HL-60 (cell line): ENCODE measurements around the gene IFT25.
"Not testable (repeated sequence)": the region's sequence is repeated elsewhere in the genome, so short reads cannot be mapped to it uniquely, and the experiment has no call there.

Source experiments
- DNase-seq, 2 experiments: peaks; one replicate each; pipeline ENCODE4 v3.0.0-alpha.2; 2010 to 2020; ENCODE audit warnings: low read depth in 1 of 2, low spot score in 1 of 2
- H3K27ac ChIP-seq: fragments of 250-450 bp; sonication (Bioruptor Pico); replicated peaks from 2 replicates; pipeline ENCODE4 v1.5.1; 2020; ENCODE audit warnings: mild to moderate bottlenecking, moderate library complexity
- H3K27me3 ChIP-seq: fragments of 250-450 bp; sonication (Bioruptor Pico); 2 replicates; pipeline ENCODE4 v1.5.1; 2021; ENCODE audit warnings: mild to moderate bottlenecking, moderate library complexity; ENCODE audit not compliant: insufficient read depth, poor library complexity, severe bottlenecking
- H3K4me3 ChIP-seq: replicated peaks from 2 replicates; pipeline ENCODE4 v1.5.1; 2011; ENCODE audit warnings: mild to moderate bottlenecking, control low read depth, low read length; ENCODE audit not compliant: insufficient read depth
- CTCF ChIP-seq: IDR thresholded peaks from one replicate; pipeline ENCODE4 v1.5.1; 2011; ENCODE audit warnings: low read length, control low read depth, inconsistent platforms; ENCODE audit not compliant: insufficient read depth
- GABPA ChIP-seq: IDR thresholded peaks from 2 replicates; pipeline ENCODE4 v1.6.1; 2012; ENCODE audit warnings: low read depth
- POLR2AphosphoS5 ChIP-seq: IDR thresholded peaks from 2 replicates; pipeline ENCODE4 v1.6.1; 2012; ENCODE audit warnings: low read depth
- REST ChIP-seq: IDR thresholded peaks from 2 replicates; pipeline ENCODE4 v1.6.1; 2012; ENCODE audit warnings: low read depth; ENCODE audit not compliant: insufficient replicate concordance
- SPI1 ChIP-seq: IDR thresholded peaks from 2 replicates; pipeline ENCODE4 v1.6.1; 2012; ENCODE audit warnings: low read depth, mild to moderate bottlenecking, borderline replicate concordance

IFT25 gene

GRCh38 chr1:53878492-53879105 lies 66.9 kb downstream of the IFT25 start:
- Histone ChIP-seq H3K27ac (no peak overlapping the region), H3K4me3 (no peak overlapping the region), H3K27me3 (no peaks in the 10 kb centered on the region)
- TF ChIP-seq CTCF (peak; percentile 23), SPI1 (no peak), REST (no peak), GABPA (no peak), POLR2AphosphoS5 (no peak)
- DNase-seq = peak in 1 of 2 experiments; percentile 23

GRCh38 chr1:53875150-53875549 lies 70.3 kb downstream of the IFT25 start:
- not testable (repeated sequence) for H3K27me3 ChIP-seq, DNase-seq, H3K27ac ChIP-seq, H3K4me3 ChIP-seq

- H3K4me3 ChIP-seq = no peak overlapping the region
- no peaks in the 10 kb centered on the region for H3K27me3 ChIP-seq
- TF ChIP-seq POLR2AphosphoS5 = no peak
- TF ChIP-seq SPI1 = no peak
- DNase-seq = no peak
- no peak overlapping the region for H3K27ac ChIP-seq
These were observed 73.6 kb downstream of the IFT25 start for GRCh38 chr1:53871773-53872484.
